Esophagus muscularis mucosa (tissue), 3 donors: ENCODE data around the gene EZR.

Experiments used
- POLR2A ChIP-seq: fragments of 450-650 bp; IDR thresholded peaks from one replicate; pipeline ENCODE4 v1.6.1; 2017; ENCODE audit warnings: antibody characterized with exemption, moderate library complexity, mild to moderate bottlenecking, low read depth
- TF ChIP-seq, protein P1 (sequence below), 3 experiments: fragments of 200-600 bp in 2 of 3; fragments of 450-650 bp in 1 of 3; sonication (generic) in 2 of 3; IDR thresholded peaks; one replicate each; pipeline ENCODE4 v1.5.1; 2017 to 2019; ENCODE audit warnings: antibody characterized with exemption in 3 of 3, mild to moderate bottlenecking in 2 of 3, moderate library complexity in 1 of 3

DNA sequence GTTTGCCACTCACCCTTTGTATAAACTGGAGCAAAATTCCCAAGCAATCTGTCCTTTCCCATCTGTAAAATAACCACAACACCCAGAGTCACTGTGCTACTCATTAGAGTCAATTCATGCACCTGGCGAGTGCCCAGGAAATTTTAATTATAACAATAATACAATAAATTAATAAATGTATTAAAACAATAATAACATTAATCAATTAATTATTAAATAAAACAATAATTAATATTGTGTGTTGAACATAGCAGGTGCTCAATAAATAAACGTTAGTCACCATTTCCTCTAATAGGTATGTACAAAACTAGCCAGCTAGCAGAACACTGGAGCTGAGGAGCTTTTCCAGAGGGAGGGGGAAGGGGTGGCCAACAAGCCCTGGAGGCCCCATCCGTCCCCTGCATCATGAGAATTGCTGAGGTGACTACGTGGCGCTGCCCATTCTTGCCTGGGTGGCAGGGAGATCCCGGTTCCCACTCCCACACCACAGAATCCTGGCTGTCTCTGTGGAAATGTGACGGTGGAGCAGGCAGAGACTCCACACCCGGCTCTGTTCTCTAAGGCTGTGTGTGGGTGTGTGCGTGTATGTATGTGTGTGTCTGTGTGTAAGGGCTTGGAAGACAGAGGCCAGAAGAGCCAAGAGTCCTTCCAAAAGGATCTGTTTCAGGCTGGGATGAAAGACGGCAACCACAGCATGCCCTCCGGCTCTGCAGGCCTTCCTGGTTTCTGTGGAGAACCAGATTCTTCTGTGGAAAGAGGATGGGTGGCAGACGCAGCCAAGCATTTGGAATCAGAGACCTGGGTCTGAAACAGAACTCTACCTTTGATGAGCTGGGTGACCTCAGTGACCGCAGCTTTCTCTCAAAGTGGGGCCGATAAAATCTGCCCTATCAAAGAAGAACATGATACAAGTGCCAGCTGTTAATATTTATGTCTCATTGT is 18.8 kb upstream of the EZR start:
- TF ChIP-seq, protein P1, sequence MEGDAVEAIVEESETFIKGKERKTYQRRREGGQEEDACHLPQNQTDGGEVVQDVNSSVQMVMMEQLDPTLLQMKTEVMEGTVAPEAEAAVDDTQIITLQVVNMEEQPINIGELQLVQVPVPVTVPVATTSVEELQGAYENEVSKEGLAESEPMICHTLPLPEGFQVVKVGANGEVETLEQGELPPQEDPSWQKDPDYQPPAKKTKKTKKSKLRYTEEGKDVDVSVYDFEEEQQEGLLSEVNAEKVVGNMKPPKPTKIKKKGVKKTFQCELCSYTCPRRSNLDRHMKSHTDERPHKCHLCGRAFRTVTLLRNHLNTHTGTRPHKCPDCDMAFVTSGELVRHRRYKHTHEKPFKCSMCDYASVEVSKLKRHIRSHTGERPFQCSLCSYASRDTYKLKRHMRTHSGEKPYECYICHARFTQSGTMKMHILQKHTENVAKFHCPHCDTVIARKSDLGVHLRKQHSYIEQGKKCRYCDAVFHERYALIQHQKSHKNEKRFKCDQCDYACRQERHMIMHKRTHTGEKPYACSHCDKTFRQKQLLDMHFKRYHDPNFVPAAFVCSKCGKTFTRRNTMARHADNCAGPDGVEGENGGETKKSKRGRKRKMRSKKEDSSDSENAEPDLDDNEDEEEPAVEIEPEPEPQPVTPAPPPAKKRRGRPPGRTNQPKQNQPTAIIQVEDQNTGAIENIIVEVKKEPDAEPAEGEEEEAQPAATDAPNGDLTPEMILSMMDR (IDR thresholded peaks at IDR 0.05), result no peak
- no peak for TF ChIP-seq POLR2A
